Suprapubic skin (tissue), 4 donors: ENCODE results near the gene CFAP107.

Source experiments
- EP300 ChIP-seq: sonication (generic); formaldehyde crosslinking; IDR thresholded peaks from one replicate; pipeline ENCODE4 v1.6.1; 2017; ENCODE audit warnings: antibody characterized with exemption
- POLR2A ChIP-seq, 2 donors: fragments of 450-650 bp; IDR thresholded peaks; one replicate each; pipeline ENCODE4 v1.6.1; 2017; ENCODE audit warnings: antibody characterized with exemption in 2 of 2, mild to moderate bottlenecking in 2 of 2, moderate library complexity in 2 of 2
- POLR2AphosphoS5 ChIP-seq, 3 donors: sonication (generic); formaldehyde crosslinking; IDR thresholded peaks; one replicate each; pipeline ENCODE4 v1.6.1; 2017; ENCODE audit warnings: antibody characterized with exemption in 3 of 3
- TF ChIP-seq, protein P1 (sequence below), 2 donors: fragments of 200-600 bp in 1 of 2; fragments of 450-650 bp in 1 of 2; sonication (generic) in 1 of 2; IDR thresholded peaks; one replicate each; pipeline ENCODE4 v1.5.1; 2016 to 2019; ENCODE audit warnings: antibody characterized with exemption in 2 of 2, mild to moderate bottlenecking in 1 of 2, moderate library complexity in 1 of 2

DNA sequence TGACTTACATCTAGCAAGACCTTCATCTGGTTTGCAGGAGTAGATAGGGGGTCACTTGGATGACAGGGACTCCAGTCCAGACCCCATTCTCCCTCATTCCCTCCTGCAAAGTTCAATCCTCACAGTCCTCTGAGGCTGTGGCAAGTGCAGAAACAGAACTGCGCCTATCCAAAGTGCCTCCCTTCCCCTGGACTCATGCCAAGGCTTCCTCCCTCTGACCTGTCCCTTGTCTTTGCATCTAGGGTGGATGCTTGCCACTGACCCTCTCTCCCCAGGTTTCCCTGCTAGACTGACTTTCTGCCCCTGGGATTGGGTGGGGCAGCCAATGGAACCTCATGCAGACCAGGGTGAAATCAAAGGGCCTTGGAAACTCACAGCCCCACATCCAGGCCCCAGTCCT is 63.9 kb downstream of the CFAP107 start:
- TF ChIP-seq POLR2AphosphoS5 (IDR thresholded peaks at IDR 0.05), result no peak
- TF ChIP-seq POLR2A (IDR thresholded peaks at IDR 0.05), result no peak
- TF ChIP-seq, protein P1, sequence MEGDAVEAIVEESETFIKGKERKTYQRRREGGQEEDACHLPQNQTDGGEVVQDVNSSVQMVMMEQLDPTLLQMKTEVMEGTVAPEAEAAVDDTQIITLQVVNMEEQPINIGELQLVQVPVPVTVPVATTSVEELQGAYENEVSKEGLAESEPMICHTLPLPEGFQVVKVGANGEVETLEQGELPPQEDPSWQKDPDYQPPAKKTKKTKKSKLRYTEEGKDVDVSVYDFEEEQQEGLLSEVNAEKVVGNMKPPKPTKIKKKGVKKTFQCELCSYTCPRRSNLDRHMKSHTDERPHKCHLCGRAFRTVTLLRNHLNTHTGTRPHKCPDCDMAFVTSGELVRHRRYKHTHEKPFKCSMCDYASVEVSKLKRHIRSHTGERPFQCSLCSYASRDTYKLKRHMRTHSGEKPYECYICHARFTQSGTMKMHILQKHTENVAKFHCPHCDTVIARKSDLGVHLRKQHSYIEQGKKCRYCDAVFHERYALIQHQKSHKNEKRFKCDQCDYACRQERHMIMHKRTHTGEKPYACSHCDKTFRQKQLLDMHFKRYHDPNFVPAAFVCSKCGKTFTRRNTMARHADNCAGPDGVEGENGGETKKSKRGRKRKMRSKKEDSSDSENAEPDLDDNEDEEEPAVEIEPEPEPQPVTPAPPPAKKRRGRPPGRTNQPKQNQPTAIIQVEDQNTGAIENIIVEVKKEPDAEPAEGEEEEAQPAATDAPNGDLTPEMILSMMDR (IDR thresholded peaks at IDR 0.05), result no peak
- no peak for TF ChIP-seq EP300
